GM12801 (cell line): Measurements from ENCODE around the gene CLN6.

Experiments
- TF ChIP-seq, protein P1 (sequence below): IDR thresholded peaks from one replicate; pipeline ENCODE4 v1.5.1; 2011; ENCODE audit warnings: control low read depth; ENCODE audit not compliant: insufficient read length; ENCODE audit errors: extremely low read depth

CLN6 gene

GRCh38 chr15:68217341-68217740 is 12.2 kb downstream of the CLN6 start:
- TF ChIP-seq, protein P1, sequence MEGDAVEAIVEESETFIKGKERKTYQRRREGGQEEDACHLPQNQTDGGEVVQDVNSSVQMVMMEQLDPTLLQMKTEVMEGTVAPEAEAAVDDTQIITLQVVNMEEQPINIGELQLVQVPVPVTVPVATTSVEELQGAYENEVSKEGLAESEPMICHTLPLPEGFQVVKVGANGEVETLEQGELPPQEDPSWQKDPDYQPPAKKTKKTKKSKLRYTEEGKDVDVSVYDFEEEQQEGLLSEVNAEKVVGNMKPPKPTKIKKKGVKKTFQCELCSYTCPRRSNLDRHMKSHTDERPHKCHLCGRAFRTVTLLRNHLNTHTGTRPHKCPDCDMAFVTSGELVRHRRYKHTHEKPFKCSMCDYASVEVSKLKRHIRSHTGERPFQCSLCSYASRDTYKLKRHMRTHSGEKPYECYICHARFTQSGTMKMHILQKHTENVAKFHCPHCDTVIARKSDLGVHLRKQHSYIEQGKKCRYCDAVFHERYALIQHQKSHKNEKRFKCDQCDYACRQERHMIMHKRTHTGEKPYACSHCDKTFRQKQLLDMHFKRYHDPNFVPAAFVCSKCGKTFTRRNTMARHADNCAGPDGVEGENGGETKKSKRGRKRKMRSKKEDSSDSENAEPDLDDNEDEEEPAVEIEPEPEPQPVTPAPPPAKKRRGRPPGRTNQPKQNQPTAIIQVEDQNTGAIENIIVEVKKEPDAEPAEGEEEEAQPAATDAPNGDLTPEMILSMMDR, result no peak

- TF ChIP-seq, protein P1, result no peak
Observed at GRCh38 chr15:68214838-68215254, 14.7 kb downstream of the CLN6 start.

GRCh38 chr15:68213991-68214837 is 15.3 kb downstream of the CLN6 start:
- TF ChIP-seq, protein P1, result no peak

GRCh38 chr15:68211656-68212320 is 17.7 kb downstream of the CLN6 start:
- TF ChIP-seq, protein P1, result no peak

DNA sequence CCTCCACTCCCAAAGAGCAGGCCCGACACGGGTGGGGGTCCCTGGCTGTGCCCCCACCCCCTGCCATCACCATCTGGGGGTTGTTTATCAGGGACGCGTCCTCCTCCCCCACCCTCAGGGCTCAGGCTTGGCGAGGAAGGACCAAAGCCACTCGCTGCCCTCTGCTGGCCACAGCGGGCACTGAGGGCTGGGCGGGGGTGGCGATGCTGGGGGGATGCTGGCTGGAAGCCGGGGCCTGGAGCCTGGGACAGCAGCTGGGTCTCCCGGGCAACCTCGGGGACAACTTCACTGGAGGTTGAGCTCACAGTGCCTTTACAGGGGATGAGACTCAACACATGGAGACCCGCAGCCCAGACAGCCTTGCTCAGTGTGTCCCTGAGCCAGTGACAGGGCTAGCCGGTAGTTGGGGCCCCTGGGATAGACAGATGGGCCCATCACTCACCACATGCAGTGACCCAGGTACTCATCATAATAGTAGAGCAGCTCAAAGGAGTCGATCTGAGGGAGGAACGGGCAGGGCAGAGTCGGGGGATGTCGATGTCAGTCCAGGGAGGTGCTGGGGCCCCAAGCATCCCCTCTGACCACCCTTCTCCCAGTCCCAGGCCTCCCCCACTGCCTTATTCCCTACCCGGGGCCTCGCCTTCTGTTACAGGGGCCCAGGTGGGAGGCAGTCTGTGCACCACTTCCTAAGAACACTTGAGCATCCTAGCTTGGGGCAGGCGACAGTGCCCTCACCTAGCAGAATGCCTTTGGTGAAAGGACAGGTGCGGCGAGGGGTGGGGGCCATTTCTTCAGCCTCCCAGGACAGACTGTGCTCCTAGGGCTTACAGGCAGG is 18.5 kb downstream of the CLN6 start:
- TF ChIP-seq, protein P1, result no peak

- TF ChIP-seq, protein P1, result no peak
Observed at GRCh38 chr15:68210409-68210756, 19.1 kb downstream of the CLN6 start.
